Breast epithelium (tissue), 4 donors: Measurements from ENCODE around the gene MTMR12. TPM values are rescaled to one million over a fixed set of nuclear protein-coding genes. Genes with fewer than 3 reads are reported as not detected.

ENCODE experiments used
- DNase-seq, 2 donors: peaks; one replicate each; pipeline ENCODE4 v3.0.0-alpha.2; 2019; ENCODE audit warnings: low spot score in 2 of 2
- H3K27ac ChIP-seq, 2 donors: fragments of 200-600 bp; sonication (generic) in 1 of 2; one replicate each; pipeline ENCODE4 v1.5.1; 2016 to 2019; ENCODE audit warnings: mild to moderate bottlenecking in 1 of 2
- H3K27me3 ChIP-seq, 2 donors: fragments of 200-600 bp; sonication (generic) in 1 of 2; one replicate each; pipeline versions ENCODE4 v1.5.1 to v1.6.0; 2017 to 2019; ENCODE audit warnings: control low read depth in 1 of 2, mild to moderate bottlenecking in 1 of 2
- H3K36me3 ChIP-seq: fragments of 200-600 bp; one replicate; pipeline ENCODE4 v1.5.1; 2019
- H3K4me1 ChIP-seq, 2 donors: fragments of 200-600 bp; sonication (generic); one replicate each; pipeline ENCODE4 v1.5.1; 2016 to 2019; ENCODE audit warnings: control low read depth in 1 of 2
- H3K4me3 ChIP-seq, 3 donors: fragments of 200-600 bp; sonication (generic); 1 replicate in 2 of 3; 2 replicates in 1 of 3; pipeline ENCODE4 v1.5.1; 2016 to 2019; ENCODE audit warnings: mild to moderate bottlenecking in 3 of 3, moderate library complexity in 2 of 3
- H3K9me3 ChIP-seq, 2 donors: fragments of 200-600 bp; sonication (generic) in 1 of 2; one replicate each; pipeline ENCODE4 v1.5.1; 2016 to 2019; ENCODE audit warnings: control low read depth in 1 of 2
- CTCF ChIP-seq, 3 donors: fragments of 450-650 bp; IDR thresholded peaks; one replicate each; pipeline ENCODE4 v1.5.1; 2016 to 2017; ENCODE audit warnings: antibody characterized with exemption in 3 of 3, mild to moderate bottlenecking in 3 of 3, moderate library complexity in 3 of 3
- POLR2A ChIP-seq: fragments of 450-650 bp; IDR thresholded peaks from one replicate; pipeline ENCODE4 v1.6.1; 2016; ENCODE audit warnings: antibody characterized with exemption, mild to moderate bottlenecking, moderate library complexity
- POLR2AphosphoS5 ChIP-seq, 3 donors: sonication (generic); formaldehyde crosslinking; IDR thresholded peaks; one replicate each; pipeline ENCODE4 v1.6.1; 2017; ENCODE audit warnings: antibody characterized with exemption in 3 of 3
- intact Hi-C: fragments of 100-400 bp; cut with DNase I; formaldehyde crosslinking; loops from one replicate; pipeline ENCODE4 v1.15.1; 2023; ENCODE audit warnings: low total_unique reads
- total RNA-seq, 3 donors: library from RNA; depleted of rRNA; stranded (reverse); fragments of >200 nt; gene quantifications; one replicate each; pipeline ENCODE4 v1.1.0, GENCODE V29; 2016

Gene MTMR12
- total RNA-seq, 3 donors from 2014 or later = 40.0 to 61.3 (median 43.0) TPM

- intact Hi-C loops = no loop called here
- Histone ChIP-seq H3K27ac (no peak overlapping the region), H3K4me1 (no peaks in the 10 kb centered on the region), H3K9me3 (no peaks in the 10 kb centered on the region), H3K27me3 (no peaks in the 10 kb centered on the region), H3K4me3 (no peak overlapping the region), H3K36me3 (no peaks in the 10 kb centered on the region)
- TF ChIP-seq CTCF (IDR thresholded peaks at IDR 0.05) (no peak), POLR2A (no peak), POLR2AphosphoS5 (IDR thresholded peaks at IDR 0.05) (no peak)
- no peak for DNase-seq
These were observed 115.7 kb downstream of the MTMR12 start for GRCh38 chr5:32197032-32197431.

- DNase-seq = no peak
- Histone ChIP-seq H3K4me1 (no peaks in the 10 kb centered on the region), H3K36me3 (no peaks in the 10 kb centered on the region), H3K27ac (no peak overlapping the region), H3K9me3 (no peaks in the 10 kb centered on the region), H3K4me3 (no peak overlapping the region), H3K27me3 (no peaks in the 10 kb centered on the region)
- TF ChIP-seq POLR2A = no peak
- no peak for TF ChIP-seq POLR2AphosphoS5 (IDR thresholded peaks at IDR 0.05)
- TF ChIP-seq CTCF (IDR thresholded peaks at IDR 0.05) = no peak
- intact Hi-C loops = no loop called here
These were observed 117.5 kb downstream of the MTMR12 start for GRCh38 chr5:32195265-32195664.

GRCh38 chr5:32193591-32193990 is 119.1 kb downstream of the MTMR12 start:
- DNase-seq = peak; percentile 87 to 89
- H3K9me3 ChIP-seq = no peaks in the 10 kb centered on the region
- H3K27ac ChIP-seq = peak overlapping the region; percentile 41 to 80
- intact Hi-C loops = loop anchor here (5.0 kb wide), 1 partner anchor 1214 kb away; no protein-coding TSS in a partner anchor
- H3K36me3 ChIP-seq = no peaks in the 10 kb centered on the region
- TF ChIP-seq CTCF (IDR thresholded peaks at IDR 0.05) (no peak), POLR2AphosphoS5 (IDR thresholded peaks at IDR 0.05) (peak; percentile 46 to 76 (median 52))
- no peaks in the 10 kb centered on the region for H3K4me1 ChIP-seq
- H3K4me3 ChIP-seq = peak overlapping the region in 2 of 3 donors; percentile 26 to 52
- H3K27me3 ChIP-seq = no peaks in the 10 kb centered on the region

- Histone ChIP-seq H3K36me3 (no peaks in the 10 kb centered on the region), H3K27ac (no peak overlapping the region), H3K27me3 (no peaks in the 10 kb centered on the region), H3K4me3 (no peak overlapping the region), H3K9me3 (no peaks in the 10 kb centered on the region), H3K4me1 (no peaks in the 10 kb centered on the region)
- peak in 1 of 3 donors; percentile 23 for TF ChIP-seq POLR2AphosphoS5 (IDR thresholded peaks at IDR 0.05)
- no peak for TF ChIP-seq CTCF (IDR thresholded peaks at IDR 0.05)
- TF ChIP-seq POLR2A = no peak
- DNase-seq = no peak
- intact Hi-C loops = loop anchor here (5.0 kb wide), 1 partner anchor 1217 kb away; no protein-coding TSS in a partner anchor
These were observed 122.6 kb downstream of the MTMR12 start for GRCh38 chr5:32190095-32190494.

GRCh38 chr5:32187675-32188074 is 125.1 kb downstream of the MTMR12 start:
- no peak for DNase-seq
- intact Hi-C loops = no loop called here
- TF ChIP-seq POLR2A (no peak), POLR2AphosphoS5 (IDR thresholded peaks at IDR 0.05) (no peak), CTCF (IDR thresholded peaks at IDR 0.05) (no peak)
- Histone ChIP-seq H3K27ac (no peak overlapping the region), H3K9me3 (no peaks in the 10 kb centered on the region), H3K36me3 (no peaks in the 10 kb centered on the region), H3K4me1 (no peaks in the 10 kb centered on the region), H3K4me3 (no peak overlapping the region), H3K27me3 (no peaks in the 10 kb centered on the region)
